B cell (primary cell): ENCODE data around the gene SSR1.

Source experiments
- EZH2 ChIP-seq: IDR thresholded peaks from 2 replicates; pipeline ENCODE4 v1.6.1; 2012; ENCODE audit warnings: borderline replicate concordance, low read depth, mild to moderate bottlenecking, moderate library complexity, low read length; ENCODE audit not compliant: insufficient read depth, poor library complexity, severe bottlenecking
- TF ChIP-seq, protein P1 (sequence below): fragments of 200-600 bp; IDR thresholded peaks from one replicate; pipeline ENCODE4 v1.8.0; 2022; ENCODE audit warnings: antibody characterized with exemption, mild to moderate bottlenecking

DNA sequence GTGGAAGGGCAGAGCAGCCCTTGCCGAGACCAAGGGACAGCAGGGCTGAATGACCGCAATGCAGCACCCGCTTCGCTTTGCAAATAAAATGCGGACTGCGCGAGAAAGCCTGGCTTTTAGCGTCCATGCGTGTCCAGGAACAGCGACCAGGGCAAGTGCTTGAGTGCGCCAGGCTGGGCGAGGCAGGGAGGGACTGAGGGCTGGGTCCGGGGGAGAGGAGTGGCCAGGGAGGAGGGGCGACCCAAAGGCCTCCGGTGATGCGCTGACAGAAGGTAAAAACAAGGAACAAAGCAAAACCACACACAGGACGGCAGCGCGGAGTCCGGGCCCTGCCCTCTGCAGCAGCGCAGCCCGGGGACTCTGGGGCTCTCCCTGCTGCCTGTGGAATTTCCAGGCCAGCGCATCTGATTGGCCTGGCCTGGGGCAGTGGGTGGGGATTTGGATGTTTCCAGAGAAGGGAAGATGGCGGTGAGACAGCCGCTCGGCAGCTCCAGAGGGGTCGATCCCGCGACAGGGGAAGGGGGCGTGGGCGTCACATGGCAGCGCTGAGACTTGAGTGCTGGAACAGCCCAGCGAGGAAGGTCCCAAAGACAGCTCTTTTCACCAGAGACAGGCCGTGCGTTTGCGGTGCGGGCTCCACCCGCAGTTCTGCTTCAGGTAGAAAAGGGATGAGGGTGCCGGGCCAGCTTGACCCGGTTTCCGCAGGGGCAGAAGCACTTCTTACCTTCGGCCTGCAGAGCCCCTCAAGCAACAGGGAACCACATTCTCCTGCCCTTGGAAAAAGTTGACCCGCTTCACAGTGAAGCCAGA, 51.8 kb downstream of the SSR1 start:
- TF ChIP-seq, protein P1, sequence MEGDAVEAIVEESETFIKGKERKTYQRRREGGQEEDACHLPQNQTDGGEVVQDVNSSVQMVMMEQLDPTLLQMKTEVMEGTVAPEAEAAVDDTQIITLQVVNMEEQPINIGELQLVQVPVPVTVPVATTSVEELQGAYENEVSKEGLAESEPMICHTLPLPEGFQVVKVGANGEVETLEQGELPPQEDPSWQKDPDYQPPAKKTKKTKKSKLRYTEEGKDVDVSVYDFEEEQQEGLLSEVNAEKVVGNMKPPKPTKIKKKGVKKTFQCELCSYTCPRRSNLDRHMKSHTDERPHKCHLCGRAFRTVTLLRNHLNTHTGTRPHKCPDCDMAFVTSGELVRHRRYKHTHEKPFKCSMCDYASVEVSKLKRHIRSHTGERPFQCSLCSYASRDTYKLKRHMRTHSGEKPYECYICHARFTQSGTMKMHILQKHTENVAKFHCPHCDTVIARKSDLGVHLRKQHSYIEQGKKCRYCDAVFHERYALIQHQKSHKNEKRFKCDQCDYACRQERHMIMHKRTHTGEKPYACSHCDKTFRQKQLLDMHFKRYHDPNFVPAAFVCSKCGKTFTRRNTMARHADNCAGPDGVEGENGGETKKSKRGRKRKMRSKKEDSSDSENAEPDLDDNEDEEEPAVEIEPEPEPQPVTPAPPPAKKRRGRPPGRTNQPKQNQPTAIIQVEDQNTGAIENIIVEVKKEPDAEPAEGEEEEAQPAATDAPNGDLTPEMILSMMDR: no peak
- TF ChIP-seq EZH2: no peak
